H54 (cell line): Measurements from ENCODE around the gene KRT83.

Experiments used
- DNase-seq: peaks from one replicate; pipeline ENCODE4 v3.0.0; 2011; ENCODE audit warnings: low spot score, mixed read lengths; ENCODE audit not compliant: insufficient read length
- FAIRE-seq: peaks from 3 replicates; lab custom pipeline; 2011; peaks lifted over from hg19 to GRCh38; lab: Jason Lieb, UNC
- POLR2A ChIP-seq: IDR thresholded peaks from 2 replicates; pipeline ENCODE4 v1.6.1; 2011; ENCODE audit warnings: low read depth, mild to moderate bottlenecking, low read length

KRT83 gene

DNA sequence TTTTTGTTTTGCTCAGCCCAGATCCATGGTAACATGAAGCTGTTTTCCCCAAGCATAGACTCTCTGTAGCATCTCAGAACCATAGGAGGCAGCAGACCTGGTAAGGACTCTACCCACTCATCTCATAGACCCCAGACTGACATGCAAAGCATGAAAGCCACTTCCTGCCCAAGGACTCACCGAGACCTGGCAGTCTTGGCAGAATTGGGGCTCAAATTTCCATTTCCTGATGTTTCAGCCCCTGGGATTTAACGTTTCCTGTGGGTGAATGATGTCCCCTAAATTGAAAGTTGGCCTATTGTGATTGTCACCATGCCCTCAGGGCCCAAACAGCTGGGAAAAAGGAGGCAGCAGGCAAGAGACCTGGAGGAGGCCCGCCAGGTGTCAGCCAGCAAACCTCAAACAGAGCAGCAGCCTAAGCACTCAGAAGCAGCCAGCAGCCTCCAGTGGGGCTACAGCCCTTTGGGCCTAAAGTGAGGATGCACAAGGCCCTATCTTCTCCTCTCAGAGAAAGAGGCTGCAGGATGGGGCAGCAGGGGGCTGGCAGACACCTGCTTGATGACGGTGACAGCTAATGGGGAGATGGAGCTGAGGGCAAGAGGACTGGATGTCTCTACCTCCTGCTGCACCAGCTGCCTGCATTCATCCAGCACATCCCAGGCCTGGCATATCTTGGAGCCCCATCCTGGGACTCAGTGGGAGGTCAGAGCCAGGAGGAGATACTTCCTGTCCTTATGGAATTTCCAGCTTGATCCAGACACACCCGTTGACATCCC lies 37.6 kb upstream of the KRT83 start:
- TF ChIP-seq POLR2A, result no peak
- FAIRE-seq, result no peak
- no peak for DNase-seq

DNA sequence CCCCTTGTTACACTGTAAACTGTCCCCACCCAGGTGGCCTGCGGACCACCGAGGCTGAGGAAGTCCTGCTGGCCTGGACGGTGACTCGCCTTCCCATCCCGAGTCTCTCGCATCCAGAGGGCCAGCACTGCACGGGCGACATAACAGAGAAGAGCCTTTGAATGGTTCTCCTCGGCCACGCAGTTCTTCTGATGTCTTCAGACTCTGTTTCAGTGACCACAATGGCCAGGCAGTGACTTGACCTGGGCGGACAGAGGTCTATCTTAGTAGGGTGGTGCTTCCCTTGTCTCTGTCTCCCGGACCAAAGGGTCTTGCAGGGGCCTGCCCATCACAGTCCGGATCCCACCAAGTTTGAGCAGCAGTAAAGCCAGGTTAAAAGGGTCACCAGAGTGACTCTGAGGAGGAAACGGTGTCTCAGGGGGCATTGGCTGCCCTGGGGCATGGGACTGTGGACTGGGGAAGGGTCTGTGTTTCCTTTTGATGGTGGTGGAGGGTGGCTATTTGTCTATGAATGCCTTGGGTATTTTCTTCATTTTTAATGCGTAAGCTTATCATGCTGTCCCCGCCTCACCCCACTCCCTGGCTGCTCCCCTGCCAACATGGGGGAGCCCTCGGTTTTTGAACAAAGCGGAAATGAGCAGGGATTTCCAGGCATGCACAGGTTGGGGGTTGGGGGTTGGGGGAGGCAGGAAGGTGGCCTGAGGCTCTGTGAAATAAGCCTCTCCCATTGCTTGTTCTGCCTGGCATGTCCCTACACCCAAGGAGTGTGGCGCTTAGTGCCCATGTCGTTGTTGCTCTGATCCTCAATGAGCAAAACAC lies 35.8 kb upstream of the KRT83 start:
- TF ChIP-seq POLR2A, result no peak
- DNase-seq, result no peak
- no peak for FAIRE-seq

DNA sequence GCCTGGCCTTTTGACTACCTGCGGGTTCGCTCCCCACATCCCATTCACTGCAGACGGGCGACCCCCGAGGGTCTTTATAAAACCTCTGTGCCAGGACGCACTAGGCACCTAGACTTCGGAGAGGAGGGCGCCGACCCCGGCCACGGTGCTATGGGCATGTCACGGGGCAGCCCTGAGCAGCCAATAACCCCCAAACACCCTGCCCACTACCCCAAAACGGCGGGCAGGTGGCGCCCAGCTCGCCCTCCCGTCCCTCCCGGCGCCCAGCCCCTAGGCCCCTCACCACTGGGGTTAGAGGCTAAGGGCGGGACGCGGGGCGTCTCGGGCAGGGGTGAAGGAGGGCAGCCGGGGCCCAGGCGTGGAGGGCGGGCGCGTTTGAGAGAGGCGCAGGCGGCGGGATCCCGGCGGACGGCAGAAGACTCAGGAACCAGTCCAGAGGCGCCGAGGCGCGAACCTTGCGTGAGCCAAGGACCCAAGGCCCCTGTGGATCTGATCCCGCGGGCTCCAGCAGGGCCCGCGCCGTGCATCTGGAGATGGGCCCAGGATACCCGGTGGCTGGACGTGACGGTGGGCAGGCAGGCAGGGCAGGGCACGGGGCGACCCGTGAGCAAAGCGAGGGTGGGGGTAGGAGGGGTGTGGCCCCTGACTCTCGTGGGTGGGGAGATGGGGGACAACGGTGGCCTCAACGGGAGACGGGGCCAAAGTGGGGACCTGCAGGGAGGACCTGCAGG lies 35.0 kb upstream of the KRT83 start:
- no peak for FAIRE-seq
- TF ChIP-seq POLR2A, result no peak
- DNase-seq, result no peak

GRCh38 chr12:52355176-52355575 lies 34.0 kb upstream of the KRT83 start:
- TF ChIP-seq POLR2A, result no peak
- DNase-seq (no peak), FAIRE-seq (no peak)

DNA sequence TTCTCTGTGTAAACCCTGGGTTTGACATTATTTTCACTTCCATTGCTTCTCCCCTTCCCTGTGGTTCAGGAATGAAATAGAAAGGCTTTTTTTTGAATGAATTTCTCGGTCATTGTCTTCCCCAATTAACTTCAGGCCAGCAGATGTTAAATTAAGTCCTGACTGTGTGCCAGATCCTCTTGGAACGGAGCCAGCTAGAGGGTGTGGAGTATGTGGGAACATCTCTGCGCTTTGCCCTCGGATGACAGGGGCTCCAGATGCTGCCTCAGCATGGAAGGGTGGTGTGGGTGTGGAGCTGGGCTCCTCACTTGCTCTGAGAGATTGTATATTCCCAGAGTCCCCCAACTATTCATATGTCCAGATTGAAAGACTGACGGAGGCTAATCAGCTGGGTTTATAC lies 33.0 kb upstream of the KRT83 start:
- TF ChIP-seq POLR2A, result no peak
- FAIRE-seq, result no peak
- DNase-seq, result no peak

DNA sequence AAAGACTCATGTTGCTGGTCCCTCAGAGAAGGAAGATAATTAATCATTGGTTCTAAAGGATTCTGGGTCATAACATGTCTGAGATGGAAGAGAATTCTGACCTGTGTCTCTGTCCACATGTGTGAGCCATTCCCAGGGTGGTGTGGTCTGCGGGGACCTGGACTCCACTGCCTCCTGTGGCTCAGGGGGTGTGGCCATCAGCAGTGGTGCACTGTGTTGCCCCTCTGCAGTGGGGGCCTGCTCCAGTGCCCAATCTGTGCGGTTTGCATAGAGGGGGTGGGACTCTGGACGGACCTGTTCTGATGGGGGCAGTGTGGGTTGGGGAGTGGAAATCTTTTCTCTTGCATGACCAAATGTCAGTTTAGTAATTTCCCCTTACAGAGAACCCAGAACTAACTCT lies 32.6 kb upstream of the KRT83 start:
- FAIRE-seq, result no peak
- no peak for TF ChIP-seq POLR2A
- DNase-seq, result no peak

DNA sequence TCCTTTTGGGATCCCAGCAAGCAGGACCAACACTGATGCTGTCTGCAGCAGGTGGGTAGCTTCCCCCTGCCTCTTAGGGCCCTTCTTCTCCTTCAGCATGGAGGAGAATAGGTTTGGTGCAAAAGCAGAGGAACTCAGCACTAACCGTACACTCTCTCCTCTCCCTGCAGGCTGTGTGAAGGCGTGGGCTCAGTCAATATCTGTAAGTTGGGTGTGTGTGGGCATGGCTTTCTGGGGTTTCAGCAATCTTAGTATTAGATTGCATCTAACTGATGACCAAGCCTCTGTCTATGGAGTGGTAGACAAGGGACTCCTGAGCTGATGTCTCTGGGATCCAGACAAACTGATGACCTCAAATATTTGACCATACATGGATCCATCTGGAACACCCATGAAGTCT lies 31.8 kb upstream of the KRT83 start:
- no peak for DNase-seq
- FAIRE-seq, result no peak

GRCh38 chr12:52351196-52352059 lies 30.2 kb upstream of the KRT83 start:
- DNase-seq (no peak), FAIRE-seq (no peak)
- TF ChIP-seq POLR2A, result no peak

More for the DNA sequence above, 31.8 kb upstream of the KRT83 start:
- TF ChIP-seq POLR2A, result no peak

DNA sequence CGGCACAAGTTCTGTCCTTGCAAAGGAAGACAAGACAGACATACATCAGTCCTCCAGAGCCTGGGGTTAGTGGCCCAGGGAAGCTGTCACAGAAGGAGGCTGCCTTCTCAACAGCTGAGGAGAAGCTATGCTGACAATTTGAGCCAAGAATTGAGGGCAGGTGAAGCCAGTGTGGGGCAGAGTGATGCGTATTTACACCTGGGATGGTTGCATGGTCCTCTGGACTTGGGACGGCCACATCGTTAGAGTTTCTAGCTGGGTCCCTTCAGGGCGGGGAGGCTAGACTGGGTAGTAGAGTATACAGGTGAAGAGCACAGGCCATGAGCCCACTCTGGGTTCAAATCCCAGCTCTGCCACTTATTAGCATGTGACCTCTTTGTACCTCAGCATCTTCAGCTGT lies 29.6 kb upstream of the KRT83 start:
- FAIRE-seq, result no peak
- no peak for DNase-seq
- TF ChIP-seq POLR2A, result no peak

GRCh38 chr12:52350021-52350620 lies 28.9 kb upstream of the KRT83 start:
- no peak for TF ChIP-seq POLR2A
- FAIRE-seq (no peak), DNase-seq (no peak)

DNA sequence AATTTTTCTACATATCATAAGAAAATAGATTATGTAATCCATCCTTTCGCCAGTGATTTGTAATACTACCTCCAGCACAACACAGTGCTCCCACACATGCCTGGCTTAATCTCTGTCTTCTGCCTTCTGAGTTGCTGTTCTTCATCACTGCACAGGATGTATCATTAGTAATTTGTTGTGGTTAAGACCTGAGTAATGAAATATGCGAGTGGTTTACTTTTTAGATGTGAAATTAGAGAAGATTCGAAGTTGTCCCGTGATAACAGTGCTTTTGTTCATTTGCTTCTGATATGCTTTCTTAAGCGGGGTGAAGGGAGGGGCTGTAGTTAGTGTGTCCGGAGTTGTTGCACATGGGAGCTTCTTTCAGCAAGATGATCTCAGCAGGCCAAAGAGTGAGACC lies 28.0 kb upstream of the KRT83 start:
- no peak for FAIRE-seq
- no peak for DNase-seq
- no peak for TF ChIP-seq POLR2A

DNA sequence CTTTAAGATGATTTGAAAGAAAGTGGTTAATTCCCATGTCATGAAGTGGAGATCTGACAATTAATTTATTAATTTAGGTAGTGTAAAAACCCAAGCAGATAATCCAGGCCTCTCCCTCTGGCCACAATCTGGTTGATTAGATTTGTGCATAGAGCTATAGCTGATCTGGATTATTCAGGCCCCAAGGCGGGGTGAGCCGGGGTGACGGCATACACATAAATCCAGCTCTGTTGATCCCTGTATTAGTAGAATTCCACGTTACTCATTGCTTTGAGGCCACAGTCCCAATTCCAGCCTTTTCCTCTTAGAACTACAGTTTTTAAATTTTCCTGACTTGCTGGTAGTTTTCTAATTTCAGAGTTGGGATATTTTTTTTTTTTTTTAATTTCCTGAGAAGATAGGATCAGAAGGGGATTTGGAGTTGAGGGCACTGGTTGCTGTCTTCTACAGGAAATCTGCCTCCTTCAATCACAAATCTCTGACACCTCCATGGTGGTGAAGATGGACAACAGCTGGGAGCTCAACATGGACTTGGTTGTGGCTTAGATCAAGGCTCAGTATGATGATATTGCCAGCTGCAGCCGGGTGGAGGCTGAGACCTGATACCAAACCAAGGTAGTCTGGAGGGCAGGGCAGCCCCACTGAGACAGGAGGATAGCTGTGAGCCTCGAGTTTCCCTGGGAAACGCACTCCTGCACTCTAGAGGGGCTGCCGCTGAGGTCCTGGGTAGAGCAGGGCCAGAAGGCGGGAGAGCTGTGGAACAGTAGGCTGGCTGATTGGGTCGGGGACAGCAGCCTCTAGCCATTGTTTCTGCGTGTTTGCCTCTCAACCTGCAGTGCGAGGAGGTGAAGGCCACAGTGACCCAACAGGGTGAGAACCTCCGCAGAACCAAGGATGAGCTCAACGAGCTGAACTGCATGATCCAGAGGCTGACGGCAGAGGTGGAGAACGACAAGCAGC lies 26.6 kb upstream of the KRT83 start:
- DNase-seq (no peak), FAIRE-seq (no peak)
- TF ChIP-seq POLR2A, result no peak

DNA sequence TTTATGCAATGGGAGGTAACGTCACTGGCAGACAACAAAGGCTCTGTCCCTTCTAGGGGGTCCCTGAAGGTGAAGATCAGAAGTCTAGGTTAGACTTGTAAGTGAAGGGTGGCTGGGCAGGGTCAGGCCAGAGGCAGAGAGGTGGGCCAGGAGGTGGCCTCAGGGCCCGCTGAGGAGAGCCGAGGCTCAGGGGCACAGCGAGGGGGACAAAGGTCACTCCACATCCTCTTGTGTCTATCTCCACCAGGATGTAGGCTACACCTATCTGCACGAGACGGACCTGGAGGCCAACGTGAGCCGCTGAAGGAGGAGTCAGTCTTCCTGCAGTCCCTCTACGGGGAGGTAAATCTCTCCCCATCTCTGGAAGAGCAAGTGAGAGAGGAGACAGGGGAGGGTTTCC lies 25.8 kb upstream of the KRT83 start:
- DNase-seq (no peak), FAIRE-seq (no peak)
- no peak for TF ChIP-seq POLR2A
